Measurements from ENCODE around the gene BCAS4.
"Not testable (repeated sequence)": the region's sequence is repeated elsewhere in the genome, so short reads cannot be mapped to it uniquely, and the experiment has no call there.

The BCAS4 gene, protein sequence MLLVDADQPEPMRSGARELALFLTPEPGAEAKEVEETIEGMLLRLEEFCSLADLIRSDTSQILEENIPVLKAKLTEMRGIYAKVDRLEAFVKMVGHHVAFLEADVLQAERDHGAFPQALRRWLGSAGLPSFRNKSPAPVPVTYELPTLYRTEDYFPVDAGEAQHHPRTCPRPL

DNA sequence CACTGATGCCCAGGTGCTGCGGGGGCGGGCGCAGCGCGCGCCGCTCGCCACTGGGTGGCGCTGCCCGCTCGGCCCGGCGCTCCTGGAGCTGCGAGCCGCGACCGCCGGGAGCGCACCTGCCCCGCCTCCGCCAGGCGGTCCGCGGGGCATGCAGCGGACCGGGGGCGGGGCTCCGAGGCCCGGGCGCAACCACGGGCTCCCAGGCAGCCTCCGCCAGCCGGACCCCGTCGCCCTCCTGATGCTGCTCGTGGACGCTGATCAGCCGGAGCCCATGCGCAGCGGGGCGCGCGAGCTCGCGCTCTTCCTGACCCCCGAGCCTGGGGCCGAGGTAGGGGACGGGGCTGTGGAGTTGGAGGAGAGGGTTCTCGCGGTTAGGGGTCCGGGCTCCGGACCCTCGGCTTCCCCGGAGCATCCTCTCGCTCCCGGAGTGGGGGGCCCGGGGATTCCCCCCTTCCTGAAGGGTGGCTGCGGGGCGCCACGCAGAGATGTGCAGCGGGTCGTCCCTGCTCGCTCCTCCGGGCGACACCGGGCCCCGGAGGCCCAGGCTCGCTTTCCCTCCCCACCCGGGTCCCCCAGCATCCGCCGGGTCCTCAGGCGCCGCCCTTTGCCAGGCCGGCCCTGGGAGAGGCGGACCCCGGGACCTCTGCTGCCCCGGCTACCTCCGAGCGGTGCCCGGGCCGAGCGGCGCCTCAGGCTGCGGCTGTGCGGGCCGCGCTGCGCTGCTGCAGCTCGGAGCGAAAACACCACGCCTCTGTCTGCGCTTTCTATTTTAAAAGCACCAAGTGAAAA, at the start of gene BCAS4:
BCAS4 (plus strand) TSS at position 216 of the 789 bp plus-strand sequence; CDS start at position 239, 23 bp downstream.
- DNase-seq = peak; percentile 16

- DNase-seq = no peak
Observed at GRCh38 chr20:50745634-50746137, 49.2 kb upstream of the BCAS4 start.

DNA sequence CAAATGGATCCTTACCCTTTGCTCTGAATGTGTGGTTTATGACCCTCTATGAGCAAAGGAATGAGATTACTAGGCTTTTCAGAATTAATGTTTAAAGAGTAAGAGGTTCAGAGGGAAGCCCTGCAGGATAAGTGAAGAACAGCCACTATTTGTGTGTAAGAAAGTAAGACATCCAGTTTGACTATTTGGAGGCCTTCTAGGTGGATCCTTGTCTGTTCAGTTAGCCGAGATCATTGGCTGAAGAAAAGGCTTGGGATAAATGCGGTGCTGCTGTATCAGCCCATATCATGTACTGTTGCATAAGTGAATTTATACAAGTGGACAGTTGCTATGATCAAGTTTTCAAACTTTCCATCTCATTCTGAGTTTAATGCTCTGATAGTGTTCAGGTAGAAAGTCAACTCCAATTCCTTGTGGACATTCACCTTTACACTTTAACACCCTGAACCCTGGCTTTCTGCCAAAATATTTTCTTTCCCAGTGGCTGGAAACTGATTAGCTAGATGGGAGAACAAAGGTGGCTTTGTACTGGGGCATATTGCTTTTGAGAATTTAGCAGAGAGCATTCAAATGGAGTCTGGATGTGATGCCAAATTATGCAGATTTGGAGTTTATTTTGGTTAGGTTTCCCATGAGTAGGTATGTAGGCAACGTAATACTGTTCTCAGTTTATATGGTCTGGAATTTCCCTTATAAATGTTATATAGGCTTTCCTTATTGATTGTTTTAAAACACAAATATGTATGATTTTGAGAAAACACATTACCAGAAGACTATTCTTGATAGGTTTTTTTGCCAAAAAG, 48.5 kb upstream of the BCAS4 start:
- no peak for DNase-seq

- no peak for DNase-seq
Observed at GRCh38 chr20:50747275-50747674, 47.6 kb upstream of the BCAS4 start.

DNA sequence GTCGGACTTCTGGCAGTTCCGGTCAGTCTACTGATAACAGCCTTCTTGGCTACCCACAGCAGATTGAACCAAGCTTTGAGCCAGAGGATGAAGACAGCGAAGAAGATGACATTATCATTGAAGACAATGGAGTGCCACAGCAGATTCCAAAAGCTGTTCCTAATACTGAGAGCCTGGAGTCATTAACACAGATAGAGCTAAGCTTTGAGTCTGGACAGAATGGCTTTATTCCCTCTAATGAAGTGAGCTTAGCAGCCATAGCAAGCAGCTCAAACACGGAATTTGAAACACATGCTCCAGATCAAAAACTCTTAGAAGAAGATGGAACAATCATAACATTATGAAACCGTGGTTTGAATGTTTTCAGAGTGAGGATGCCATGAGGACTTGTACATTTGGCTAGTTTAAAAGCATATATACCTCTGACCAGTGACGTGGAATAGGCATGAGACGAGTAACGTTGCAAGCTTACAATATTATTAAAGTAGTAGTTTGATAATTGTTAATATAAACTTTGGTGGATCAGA, 44.7 kb upstream of the BCAS4 start:
- DNase-seq = no peak

GRCh38 chr20:50753152-50753551, 41.7 kb upstream of the BCAS4 start:
- DNase-seq = no peak

DNA sequence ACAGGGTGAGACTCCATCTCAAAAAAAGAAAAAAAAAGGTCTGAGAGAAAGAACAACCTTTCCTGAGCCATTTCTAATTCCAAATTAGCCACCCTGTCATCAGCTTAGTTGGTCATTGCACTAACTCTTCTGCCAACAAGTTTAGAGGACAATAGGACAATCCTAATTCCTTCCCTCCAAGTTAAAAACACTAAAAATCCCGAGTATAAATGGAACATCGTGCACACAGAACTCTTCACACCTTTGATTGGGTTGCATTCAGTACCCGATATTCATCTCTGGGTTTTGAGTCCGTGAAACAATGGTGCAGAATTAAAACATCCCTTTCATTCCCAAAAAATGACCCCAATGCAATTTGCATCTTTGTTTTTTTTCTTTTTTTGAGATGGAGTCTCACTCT, 40.4 kb upstream of the BCAS4 start:
- no peak for DNase-seq

DNA sequence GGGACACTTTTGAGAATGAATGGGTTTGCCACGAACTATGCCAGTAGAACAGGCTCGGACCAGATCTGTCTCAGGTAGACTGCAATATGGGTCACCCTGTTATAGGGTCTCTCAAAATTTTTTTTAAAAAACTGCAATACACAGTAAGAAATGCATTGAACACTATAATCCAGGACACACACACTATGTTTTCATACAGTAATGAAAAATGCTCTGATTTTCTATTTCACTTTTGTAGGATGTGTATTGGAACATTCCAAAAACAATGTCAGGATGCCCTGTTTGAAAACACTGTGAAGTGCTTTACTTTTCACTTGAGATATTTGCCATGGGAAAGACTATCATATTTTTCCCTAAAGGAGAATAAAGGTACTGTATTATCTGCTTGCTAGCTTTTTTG, 38.4 kb upstream of the BCAS4 start:
- no peak for DNase-seq

DNA sequence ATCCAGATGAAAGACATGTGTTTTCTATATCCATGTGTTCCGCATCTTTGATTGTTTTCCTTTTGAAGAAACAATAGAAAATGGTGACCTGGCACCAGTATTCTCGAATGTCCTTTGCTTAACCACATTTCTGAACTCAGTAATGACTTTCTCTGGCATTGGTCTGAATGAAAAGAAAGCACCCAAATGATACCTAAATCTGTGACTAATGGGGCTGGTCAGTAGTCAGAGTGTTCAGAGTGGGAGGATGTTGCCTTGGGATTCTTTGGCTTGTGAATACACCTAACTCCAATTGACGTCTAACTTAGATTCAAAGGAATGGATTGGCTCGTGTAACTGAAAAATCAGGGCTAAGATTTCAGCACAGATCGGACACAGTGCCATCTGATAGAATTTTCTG, 36.4 kb upstream of the BCAS4 start:
- DNase-seq = no peak

GRCh38 chr20:50758992-50759391, 35.9 kb upstream of the BCAS4 start:
- DNase-seq = no peak

GRCh38 chr20:50759678-50760077, 35.2 kb upstream of the BCAS4 start:
- DNase-seq = no peak

GRCh38 chr20:50762045-50762422, 32.8 kb upstream of the BCAS4 start:
- no peak for DNase-seq

DNA sequence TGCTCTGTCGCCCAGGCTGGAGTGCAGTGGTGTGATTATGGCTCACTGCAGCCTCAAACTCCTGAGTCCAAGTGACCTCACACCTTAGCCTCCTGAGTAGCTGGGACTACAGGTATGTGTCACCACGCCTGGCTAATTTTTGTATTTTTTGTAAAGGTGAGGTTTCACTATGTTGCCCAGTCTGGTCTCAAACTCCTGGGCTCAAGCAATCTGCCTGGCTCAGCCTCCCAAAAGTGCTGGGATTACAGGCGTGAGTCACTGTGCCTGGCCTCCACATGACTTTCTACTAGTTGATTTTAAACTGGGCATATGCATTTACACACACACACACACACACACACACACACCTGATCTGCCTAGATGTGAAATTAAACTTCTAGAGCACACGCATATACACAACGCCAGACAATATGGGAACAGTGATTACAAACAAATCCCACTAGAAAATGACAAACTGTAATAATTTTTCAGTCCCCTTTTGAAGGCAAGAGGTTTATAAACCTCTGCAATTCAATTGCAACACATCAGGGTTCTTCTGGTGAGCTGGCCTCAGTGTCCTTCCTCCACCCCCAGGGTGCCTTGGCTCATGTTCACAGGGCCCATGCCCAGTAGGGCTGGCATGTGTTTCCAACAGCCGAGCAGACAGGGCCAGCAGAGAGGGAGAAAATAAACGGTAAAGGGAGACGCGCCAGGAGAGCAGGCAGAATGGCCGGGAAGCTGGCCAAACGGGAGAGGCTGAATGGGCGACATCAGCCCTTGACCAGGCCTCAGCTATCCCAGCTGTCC, 32.2 kb upstream of the BCAS4 start:
- no peak for DNase-seq

GRCh38 chr20:50763550-50764458, 31.1 kb upstream of the BCAS4 start:
- DNase-seq = not testable (repeated sequence)

DNA sequence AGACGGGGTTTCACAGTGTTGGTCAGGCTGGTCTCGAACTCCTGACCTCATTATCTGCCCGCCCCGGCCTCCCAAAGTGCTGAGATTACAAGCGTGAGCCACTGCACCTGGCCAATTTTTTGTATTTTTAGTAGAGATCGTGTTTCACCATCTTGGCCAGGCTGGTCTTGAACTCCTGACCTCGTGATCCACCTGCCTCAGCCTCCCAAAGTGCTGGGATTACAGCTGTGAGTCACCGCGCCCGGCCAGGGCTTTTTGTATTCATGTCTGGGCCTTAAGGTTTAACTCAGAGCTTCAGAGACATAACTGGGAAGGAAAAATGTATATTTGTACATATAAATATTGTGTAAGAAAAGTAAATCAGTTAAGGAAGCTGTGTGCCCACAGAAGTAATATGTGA, 29.6 kb upstream of the BCAS4 start:
- DNase-seq = not testable (repeated sequence)

- no peak for DNase-seq
Observed at GRCh38 chr20:50765674-50766073, 29.2 kb upstream of the BCAS4 start.

DNA sequence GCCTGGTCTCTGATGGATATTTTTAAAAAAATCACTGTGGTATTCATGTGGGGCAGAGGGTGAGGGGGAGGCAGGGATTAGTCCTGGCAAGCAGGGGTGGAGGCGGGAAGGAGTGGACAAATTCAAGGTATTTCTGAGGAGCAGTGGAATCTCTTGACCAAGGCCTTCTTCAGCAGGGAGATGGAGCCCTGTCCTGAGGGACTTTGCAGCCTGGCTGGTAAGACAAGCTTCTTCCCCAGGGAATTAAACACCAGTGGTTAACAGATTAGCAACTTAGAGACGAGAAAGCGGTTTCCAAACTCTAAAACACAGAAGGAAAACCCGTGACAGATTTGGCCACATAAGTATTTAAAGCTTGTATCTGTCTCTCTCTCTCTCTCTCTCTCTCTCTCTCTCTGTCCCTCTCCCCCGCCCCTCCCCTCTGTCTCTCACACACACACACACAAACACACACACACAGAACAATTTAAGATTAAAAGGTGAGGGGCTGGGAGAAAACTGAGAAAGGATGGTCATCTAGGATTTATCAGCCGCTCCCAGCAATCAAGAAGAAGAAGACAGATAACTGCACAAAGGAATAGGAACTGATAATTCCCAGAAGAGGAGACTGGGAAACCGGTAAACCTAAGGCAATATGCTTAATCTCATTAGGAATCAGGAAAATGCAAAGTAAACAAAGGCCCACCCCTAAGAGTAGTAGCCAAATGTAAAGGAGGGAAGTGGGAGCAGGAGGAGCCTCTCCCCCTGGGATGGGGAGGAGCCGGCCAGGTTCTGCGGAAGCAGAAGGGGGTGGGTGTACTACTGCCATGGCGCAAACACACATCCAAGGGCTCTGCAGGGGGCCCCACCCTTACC, 27.7 kb upstream of the BCAS4 start:
- DNase-seq = not testable (repeated sequence)

DNA sequence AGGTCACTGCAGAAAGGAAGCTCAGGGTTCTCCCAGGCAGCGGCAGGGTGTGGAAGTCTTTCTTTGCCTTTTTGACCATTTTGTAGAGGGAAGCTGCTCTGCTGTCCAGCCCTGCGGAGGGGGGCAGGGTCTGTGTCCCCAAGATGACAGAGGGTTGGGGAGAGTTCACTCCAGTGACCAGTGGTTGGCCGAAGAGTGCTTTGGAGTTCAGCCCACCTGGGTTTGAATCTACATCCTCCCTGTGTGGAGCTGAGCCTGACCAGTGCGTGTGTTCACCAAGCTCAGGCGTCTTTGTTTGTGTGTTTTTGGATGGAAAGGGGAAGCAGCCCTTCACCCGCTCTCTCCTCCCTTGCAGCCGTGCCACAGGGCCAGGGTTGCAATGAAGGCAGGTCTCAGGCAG, 25.9 kb upstream of the BCAS4 start:
- DNase-seq = not testable (repeated sequence)

DNA sequence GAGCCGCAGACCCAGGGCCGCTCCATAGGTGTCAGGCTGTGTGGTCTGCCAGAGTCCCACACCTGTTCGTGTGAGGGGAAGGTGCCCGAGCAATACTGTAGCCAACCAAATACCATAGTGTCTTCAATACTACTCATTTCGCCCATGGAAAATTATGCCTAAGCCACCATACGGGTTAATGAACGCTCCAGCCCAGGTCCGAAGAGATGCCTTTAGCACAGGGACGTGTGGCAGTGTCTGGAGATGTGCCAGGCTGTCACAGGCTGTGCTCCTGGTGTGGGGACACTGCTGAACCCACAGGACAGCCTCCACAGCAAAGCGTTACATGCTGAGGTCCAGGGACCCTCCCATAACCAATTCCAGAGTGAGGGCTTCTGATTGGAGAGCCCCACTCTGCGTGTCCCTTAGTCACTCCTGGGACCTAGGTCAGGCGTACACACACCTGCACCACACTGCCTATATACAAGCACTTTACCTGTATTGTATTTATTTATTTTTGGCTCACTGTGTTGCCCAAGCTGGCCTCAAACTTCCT, 25.2 kb upstream of the BCAS4 start:
- not testable (repeated sequence) for DNase-seq

All from NCI-H748 treated with DMSO at 0.1 percent for 48 hours (cell line).